ENCODE measurements around the gene HIPK4.

The HIPK4 gene

GRCh38 chr19:40363069-40363468 is 26.9 kb downstream of the HIPK4 start:
- FAIRE-seq (no peak), DNase-seq (ENCODE audit: insufficient read length, low spot score) (no peak)
- TF ChIP-seq SPI1 (IDR thresholded peaks at IDR 0.05; ENCODE audit: low read depth, low read length) (no peak), POLR2A (IDR thresholded peaks at IDR 0.05; ENCODE audit: low read depth, low read length) (no peak), PAX5 (IDR thresholded peaks at IDR 0.05; ENCODE audit: insufficient read depth, low read length, severe bottlenecking) (no peak), POLR2AphosphoS5 (IDR thresholded peaks at IDR 0.05; ENCODE audit: low read depth, low read length) (no peak), TAF1 (IDR thresholded peaks at IDR 0.05; ENCODE audit: low read depth, low read length) (no peak), POU2F2 (IDR thresholded peaks at IDR 0.05; ENCODE audit: low read depth, low read length) (no peak)

GRCh38 chr19:40362160-40362559 is 27.8 kb downstream of the HIPK4 start:
- DNase-seq (ENCODE audit: insufficient read length, low spot score) (no peak), FAIRE-seq (no peak)
- TF ChIP-seq SPI1 (IDR thresholded peaks at IDR 0.05; ENCODE audit: low read depth, low read length) (no peak), POU2F2 (IDR thresholded peaks at IDR 0.05; ENCODE audit: low read depth, low read length) (no peak), POLR2A (IDR thresholded peaks at IDR 0.05; ENCODE audit: low read depth, low read length) (no peak), TAF1 (IDR thresholded peaks at IDR 0.05; ENCODE audit: low read depth, low read length) (no peak), PAX5 (IDR thresholded peaks at IDR 0.05; ENCODE audit: insufficient read depth, low read length, severe bottlenecking) (no peak), POLR2AphosphoS5 (IDR thresholded peaks at IDR 0.05; ENCODE audit: low read depth, low read length) (no peak)

GRCh38 chr19:40360708-40361241 is 29.2 kb downstream of the HIPK4 start:
- TF ChIP-seq TAF1 (IDR thresholded peaks at IDR 0.05; ENCODE audit: low read depth, low read length), result no peak
- no peak for TF ChIP-seq PAX5 (IDR thresholded peaks at IDR 0.05; ENCODE audit: insufficient read depth, low read length, severe bottlenecking)
- no peak for TF ChIP-seq POLR2A (IDR thresholded peaks at IDR 0.05; ENCODE audit: low read depth, low read length)
- TF ChIP-seq SPI1 (IDR thresholded peaks at IDR 0.05; ENCODE audit: low read depth, low read length), result no peak
- TF ChIP-seq POLR2AphosphoS5 (IDR thresholded peaks at IDR 0.05; ENCODE audit: low read depth, low read length), result no peak
- no peak for TF ChIP-seq POU2F2 (IDR thresholded peaks at IDR 0.05; ENCODE audit: low read depth, low read length)
- FAIRE-seq, result no peak
- DNase-seq (ENCODE audit: insufficient read length, low spot score), result no peak

GRCh38 chr19:40360020-40360707 is 29.8 kb downstream of the HIPK4 start:
- TF ChIP-seq PAX5 (IDR thresholded peaks at IDR 0.05; ENCODE audit: insufficient read depth, low read length, severe bottlenecking), result no peak
- TF ChIP-seq POLR2AphosphoS5 (IDR thresholded peaks at IDR 0.05; ENCODE audit: low read depth, low read length), result no peak
- TF ChIP-seq POU2F2 (IDR thresholded peaks at IDR 0.05; ENCODE audit: low read depth, low read length), result no peak
- no peak for TF ChIP-seq TAF1 (IDR thresholded peaks at IDR 0.05; ENCODE audit: low read depth, low read length)
- TF ChIP-seq POLR2A (IDR thresholded peaks at IDR 0.05; ENCODE audit: low read depth, low read length), result no peak
- no peak for TF ChIP-seq SPI1 (IDR thresholded peaks at IDR 0.05; ENCODE audit: low read depth, low read length)
- FAIRE-seq, result peak; percentile 48
- no peak for DNase-seq (ENCODE audit: insufficient read length, low spot score)

- peak; percentile 59 for DNase-seq (ENCODE audit: insufficient read length, low spot score)
- FAIRE-seq, result peak; percentile 93
Observed at GRCh38 chr19:40358773-40359172, 31.2 kb downstream of the HIPK4 start.

GRCh38 chr19:40357640-40358039 is 32.3 kb downstream of the HIPK4 start:
- DNase-seq (ENCODE audit: insufficient read length, low spot score) (no peak), FAIRE-seq (peak; percentile 86)
- TF ChIP-seq POU2F2 (IDR thresholded peaks at IDR 0.05; ENCODE audit: low read depth, low read length) (no peak), SPI1 (IDR thresholded peaks at IDR 0.05; ENCODE audit: low read depth, low read length) (no peak), POLR2AphosphoS5 (IDR thresholded peaks at IDR 0.05; ENCODE audit: low read depth, low read length) (no peak), POLR2A (IDR thresholded peaks at IDR 0.05; ENCODE audit: low read depth, low read length) (no peak)

More at GRCh38 chr19:40358773-40359172, 31.2 kb downstream of the HIPK4 start:
- no peak for TF ChIP-seq TAF1 (IDR thresholded peaks at IDR 0.05; ENCODE audit: low read depth, low read length)
- peak; percentile 26; the same call in 1 of the 2 replicates for TF ChIP-seq SPI1 (IDR thresholded peaks at IDR 0.05; ENCODE audit: low read depth, low read length)
- TF ChIP-seq PAX5 (IDR thresholded peaks at IDR 0.05; ENCODE audit: insufficient read depth, low read length, severe bottlenecking), result peak; percentile 97
- TF ChIP-seq POU2F2 (IDR thresholded peaks at IDR 0.05; ENCODE audit: low read depth, low read length), result 0 out of 2 replicates have a peak, but pooled peaks have one; percentile 15

- TF ChIP-seq POLR2A (IDR thresholded peaks at IDR 0.05; ENCODE audit: low read depth, low read length), result no peak
- no peak for TF ChIP-seq POLR2AphosphoS5 (IDR thresholded peaks at IDR 0.05; ENCODE audit: low read depth, low read length)
- no peak for TF ChIP-seq PAX5 (IDR thresholded peaks at IDR 0.05; ENCODE audit: insufficient read depth, low read length, severe bottlenecking)
- TF ChIP-seq TAF1 (IDR thresholded peaks at IDR 0.05; ENCODE audit: low read depth, low read length), result no peak
- no peak for TF ChIP-seq SPI1 (IDR thresholded peaks at IDR 0.05; ENCODE audit: low read depth, low read length)
- TF ChIP-seq POU2F2 (IDR thresholded peaks at IDR 0.05; ENCODE audit: low read depth, low read length), result no peak
- no peak for DNase-seq (ENCODE audit: insufficient read length, low spot score)
- peak; percentile 31 for FAIRE-seq
Observed at GRCh38 chr19:40356681-40357595, 33.0 kb downstream of the HIPK4 start.

GRCh38 chr19:40355975-40356680 is 33.9 kb downstream of the HIPK4 start:
- DNase-seq (ENCODE audit: insufficient read length, low spot score) (no peak), FAIRE-seq (peak; percentile 94)
- TF ChIP-seq SPI1 (IDR thresholded peaks at IDR 0.05; ENCODE audit: low read depth, low read length) (peak; percentile 91), POLR2AphosphoS5 (IDR thresholded peaks at IDR 0.05; ENCODE audit: low read depth, low read length) (peak; percentile 59; the same call in 1 of the 2 replicates), PAX5 (IDR thresholded peaks at IDR 0.05; ENCODE audit: insufficient read depth, low read length, severe bottlenecking) (no peak), POLR2A (IDR thresholded peaks at IDR 0.05; ENCODE audit: low read depth, low read length) (peak; percentile 83), POU2F2 (IDR thresholded peaks at IDR 0.05; ENCODE audit: low read depth, low read length) (peak; percentile 40; the same call in 1 of the 2 replicates), TAF1 (IDR thresholded peaks at IDR 0.05; ENCODE audit: low read depth, low read length) (0 out of 2 replicates have a peak, but pooled peaks have one; percentile 46)

Measured in GM12891 (cell line).